HL-60 (cell line): Measurements from ENCODE around the gene PRSS48.

Source experiments
- CTCF ChIP-seq: IDR thresholded peaks from one replicate; pipeline ENCODE4 v1.5.1; 2011; ENCODE audit warnings: low read length, control low read depth, inconsistent platforms; ENCODE audit not compliant: insufficient read depth
- POLR2AphosphoS5 ChIP-seq: IDR thresholded peaks from 2 replicates; pipeline ENCODE4 v1.6.1; 2012; ENCODE audit warnings: low read depth
- REST ChIP-seq: IDR thresholded peaks from 2 replicates; pipeline ENCODE4 v1.6.1; 2012; ENCODE audit warnings: low read depth; ENCODE audit not compliant: insufficient replicate concordance

- TF ChIP-seq CTCF (no peak), POLR2AphosphoS5 (no peak), REST (no peak)
Measured at GRCh38 chr4:151238477-151238876, 38.5 kb upstream of the PRSS48 start.
